IPS-18a (cell line): ENCODE data around the gene FHIT.
"Not testable (repeated sequence)": the region's sequence is repeated elsewhere in the genome, so short reads cannot be mapped to it uniquely, and the experiment has no call there.

Source experiments
- H3K27ac ChIP-seq: one replicate; pipeline ENCODE4 v1.5.1; 2013; ENCODE audit warnings: low read length
- H3K27me3 ChIP-seq: one replicate; pipeline ENCODE4 v1.6.1; 2013; ENCODE audit warnings: mild to moderate bottlenecking, low read length; ENCODE audit not compliant: control insufficient read depth, insufficient read depth
- H3K36me3 ChIP-seq: one replicate; pipeline ENCODE4 v1.6.1; 2013; ENCODE audit warnings: low read depth, low read length; ENCODE audit not compliant: control insufficient read depth
- H3K4me1 ChIP-seq: one replicate; pipeline ENCODE4 v1.6.1; 2013; ENCODE audit warnings: low read depth, low read length; ENCODE audit not compliant: control insufficient read depth
- H3K4me3 ChIP-seq: one replicate; pipeline ENCODE4 v1.5.1; 2013; ENCODE audit warnings: low read length
- H3K9ac ChIP-seq: one replicate; pipeline ENCODE4 v1.6.1; 2013; ENCODE audit warnings: mild to moderate bottlenecking, low read length, moderate library complexity
- H3K9me3 ChIP-seq: one replicate; pipeline ENCODE4 v1.6.1; 2013; ENCODE audit warnings: low read depth, low read length; ENCODE audit not compliant: control insufficient read depth

Gene FHIT

DNA sequence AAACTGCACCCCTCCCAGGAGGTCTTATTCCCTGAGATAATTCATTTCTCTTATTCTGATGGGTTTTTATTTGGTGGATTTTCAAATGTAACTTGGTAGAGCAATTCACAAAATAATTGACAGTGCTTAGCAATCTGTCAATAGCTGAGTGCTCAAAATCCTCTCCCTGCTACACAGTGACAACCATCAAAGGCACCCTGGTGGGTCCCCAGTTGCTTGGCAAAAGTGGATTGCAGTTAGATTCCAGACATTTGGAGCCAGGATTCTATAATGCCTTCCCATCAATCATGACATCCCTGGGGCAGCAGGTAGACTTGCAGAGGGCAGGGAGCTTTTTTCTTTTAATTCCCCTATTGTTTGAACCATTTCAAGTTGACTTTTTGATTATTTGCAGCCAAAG lies 59.0 kb downstream of the FHIT start:
- Histone ChIP-seq H3K27ac (no peak overlapping the region), H3K9me3 (no peaks in the 10 kb centered on the region), H3K36me3 (no peaks in the 10 kb centered on the region), H3K9ac (no peak overlapping the region), H3K27me3 (no peaks in the 10 kb centered on the region), H3K4me1 (peaks cover 30% of the 10 kb centered on the region), H3K4me3 (no peak overlapping the region)

- H3K9ac ChIP-seq, H3K4me3 ChIP-seq, H3K27ac ChIP-seq, H3K9me3 ChIP-seq, H3K27me3 ChIP-seq, H3K36me3 ChIP-seq: not testable (repeated sequence)
- H3K4me1 ChIP-seq: peaks cover 30% of the 10 kb centered on the region
These were observed 61.0 kb downstream of the FHIT start for GRCh38 chr3:61190205-61190604.

DNA sequence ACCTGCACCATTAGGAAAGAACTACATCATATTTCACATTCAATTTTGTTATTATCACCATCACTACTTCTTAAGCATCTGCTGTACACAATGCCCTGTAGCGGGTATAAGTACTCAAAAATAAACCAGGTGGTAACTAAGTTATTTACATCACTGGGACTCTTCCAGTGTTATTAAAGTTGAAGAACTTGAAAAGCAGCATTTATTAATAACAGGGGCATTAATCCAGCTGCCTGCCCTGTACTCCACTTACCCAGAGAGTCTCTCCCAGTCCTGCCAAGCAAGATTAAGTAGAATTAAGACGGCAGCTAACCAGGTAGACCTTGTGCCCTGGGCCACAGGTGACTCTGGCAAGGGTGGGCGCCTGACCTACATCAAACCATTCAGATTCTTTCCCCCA lies 65.2 kb downstream of the FHIT start:
- Histone ChIP-seq H3K27me3 (no peaks in the 10 kb centered on the region), H3K4me3 (no peak overlapping the region), H3K36me3 (no peaks in the 10 kb centered on the region), H3K27ac (no peak overlapping the region), H3K4me1 (no peaks in the 10 kb centered on the region), H3K9ac (no peak overlapping the region), H3K9me3 (no peaks in the 10 kb centered on the region)

DNA sequence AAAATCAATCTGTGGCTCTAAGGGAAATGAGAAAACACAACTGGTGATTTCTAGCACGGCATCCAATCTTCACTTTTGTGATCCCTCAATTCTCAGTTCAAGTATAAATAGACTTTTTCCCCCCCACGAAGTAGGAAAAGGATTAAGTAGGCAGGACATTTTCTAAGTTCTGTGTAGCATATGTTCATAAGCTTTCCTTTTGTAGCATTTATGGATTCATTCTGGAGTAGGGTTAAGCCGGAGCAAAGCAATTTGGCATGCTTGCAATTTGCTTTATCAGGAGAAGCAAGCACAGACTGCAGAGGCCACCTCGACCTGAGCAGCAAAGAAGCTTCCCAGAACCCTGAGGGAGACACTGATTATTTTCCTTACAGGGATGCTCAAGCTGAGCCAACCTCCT lies 66.3 kb downstream of the FHIT start:
- H3K9ac ChIP-seq: no peak overlapping the region
- H3K27me3 ChIP-seq: no peaks in the 10 kb centered on the region
- H3K4me3 ChIP-seq: no peak overlapping the region
- H3K4me1 ChIP-seq: no peaks in the 10 kb centered on the region
- H3K36me3 ChIP-seq: no peaks in the 10 kb centered on the region
- H3K27ac ChIP-seq: no peak overlapping the region
- H3K9me3 ChIP-seq: no peaks in the 10 kb centered on the region

GRCh38 chr3:61182662-61183061 lies 68.6 kb downstream of the FHIT start:
- no peaks in the 10 kb centered on the region for H3K4me1 ChIP-seq
- H3K27me3 ChIP-seq: no peaks in the 10 kb centered on the region
- no peaks in the 10 kb centered on the region for H3K36me3 ChIP-seq
- H3K4me3 ChIP-seq: no peak overlapping the region
- no peak overlapping the region for H3K9ac ChIP-seq
- H3K27ac ChIP-seq: no peak overlapping the region
- no peaks in the 10 kb centered on the region for H3K9me3 ChIP-seq

DNA sequence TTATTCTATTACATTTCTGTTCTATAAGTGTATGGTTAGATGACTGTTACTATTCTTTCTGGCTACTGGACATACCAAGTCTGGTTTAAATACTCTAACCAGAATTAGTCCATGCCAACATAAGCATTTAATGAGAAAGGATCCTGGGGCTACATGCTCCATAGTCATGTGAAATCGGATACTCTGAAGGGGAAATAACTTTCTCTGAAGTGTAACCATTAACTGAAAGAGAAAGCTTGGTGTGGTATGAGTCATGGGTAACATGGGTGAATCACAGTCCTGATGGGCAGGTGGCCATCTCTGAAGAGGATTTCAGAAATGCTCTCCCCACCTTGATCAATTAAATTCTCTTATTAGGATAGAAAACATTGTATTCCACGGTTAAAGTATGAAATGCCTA lies 69.4 kb downstream of the FHIT start:
- Histone ChIP-seq H3K9ac (no peak overlapping the region), H3K36me3 (no peaks in the 10 kb centered on the region), H3K27ac (no peak overlapping the region)

DNA sequence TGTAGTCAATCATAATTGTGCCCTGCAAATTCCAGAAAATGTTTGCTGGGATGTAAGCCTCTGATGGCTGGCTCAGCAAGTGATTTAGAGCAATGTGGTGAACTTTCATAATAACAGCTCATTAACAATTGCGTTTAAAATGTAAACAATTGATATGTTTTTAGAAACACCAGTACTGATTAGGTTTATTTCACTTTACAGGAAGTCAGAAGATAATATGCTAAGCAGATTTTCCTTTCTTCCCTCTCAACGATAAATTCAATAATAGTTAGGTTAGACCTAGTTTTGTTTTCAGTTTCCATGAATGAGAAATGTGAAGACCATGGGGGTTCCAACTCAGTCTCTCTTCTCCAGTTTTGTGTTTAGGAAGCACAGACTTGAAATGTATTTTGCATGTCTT lies 71.0 kb downstream of the FHIT start:
- H3K27me3 ChIP-seq: no peaks in the 10 kb centered on the region
- H3K9me3 ChIP-seq: no peaks in the 10 kb centered on the region
- no peak overlapping the region for H3K9ac ChIP-seq
- no peaks in the 10 kb centered on the region for H3K36me3 ChIP-seq
- H3K4me3 ChIP-seq: no peak overlapping the region
- no peak overlapping the region for H3K27ac ChIP-seq
- H3K4me1 ChIP-seq: no peaks in the 10 kb centered on the region

More for the DNA sequence above, 69.4 kb downstream of the FHIT start:
- Histone ChIP-seq H3K4me1 (no peaks in the 10 kb centered on the region), H3K4me3 (no peak overlapping the region), H3K9me3 (no peaks in the 10 kb centered on the region), H3K27me3 (no peaks in the 10 kb centered on the region)

- no peak overlapping the region for H3K9ac ChIP-seq
- no peaks in the 10 kb centered on the region for H3K9me3 ChIP-seq
- H3K4me1 ChIP-seq: no peaks in the 10 kb centered on the region
- H3K27me3 ChIP-seq: no peaks in the 10 kb centered on the region
- H3K36me3 ChIP-seq: no peaks in the 10 kb centered on the region
- no peak overlapping the region for H3K4me3 ChIP-seq
- H3K27ac ChIP-seq: no peak overlapping the region
These were observed 73.1 kb downstream of the FHIT start for GRCh38 chr3:61178167-61178566.

- peaks cover 2% of the 10 kb centered on the region for H3K4me1 ChIP-seq
- no peak overlapping the region for H3K27ac ChIP-seq
- no peaks in the 10 kb centered on the region for H3K27me3 ChIP-seq
- H3K9ac ChIP-seq: no peak overlapping the region
- no peak overlapping the region for H3K4me3 ChIP-seq
- H3K36me3 ChIP-seq: no peaks in the 10 kb centered on the region
- H3K9me3 ChIP-seq: no peaks in the 10 kb centered on the region
These were observed 73.8 kb downstream of the FHIT start for GRCh38 chr3:61177450-61177849.

DNA sequence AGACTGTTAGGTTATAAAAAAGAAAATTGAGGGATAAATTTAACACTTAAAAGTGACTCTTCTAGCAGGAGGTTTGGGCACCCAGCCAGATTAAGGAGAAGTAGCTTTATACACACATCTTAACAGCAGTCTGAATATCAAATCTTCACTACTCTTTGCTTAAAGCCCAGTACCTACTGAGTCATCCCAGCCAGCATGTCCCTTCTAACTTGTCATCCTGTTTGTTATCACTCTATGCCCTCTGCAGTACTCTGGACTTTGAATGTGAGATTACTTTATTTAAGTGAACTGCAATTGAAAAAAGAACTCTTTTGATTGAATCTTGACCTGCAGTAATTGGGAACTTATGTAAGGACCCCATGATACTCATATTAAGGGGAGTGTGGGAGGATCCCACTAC lies 77.6 kb downstream of the FHIT start:
- no peaks in the 10 kb centered on the region for H3K9me3 ChIP-seq
- H3K4me1 ChIP-seq: peaks cover 5% of the 10 kb centered on the region

GRCh38 chr3:61172684-61173083 lies 78.6 kb downstream of the FHIT start:
- no peak overlapping the region for H3K9ac ChIP-seq
- H3K27ac ChIP-seq: no peak overlapping the region
- no peaks in the 10 kb centered on the region for H3K9me3 ChIP-seq
- no peaks in the 10 kb centered on the region for H3K27me3 ChIP-seq
- no peaks in the 10 kb centered on the region for H3K36me3 ChIP-seq
- H3K4me3 ChIP-seq: no peak overlapping the region
- peaks cover 5% of the 10 kb centered on the region for H3K4me1 ChIP-seq

More for the DNA sequence above, 77.6 kb downstream of the FHIT start:
- Histone ChIP-seq H3K36me3 (no peaks in the 10 kb centered on the region), H3K4me3 (no peak overlapping the region), H3K27me3 (no peaks in the 10 kb centered on the region), H3K9ac (no peak overlapping the region), H3K27ac (no peak overlapping the region)

DNA sequence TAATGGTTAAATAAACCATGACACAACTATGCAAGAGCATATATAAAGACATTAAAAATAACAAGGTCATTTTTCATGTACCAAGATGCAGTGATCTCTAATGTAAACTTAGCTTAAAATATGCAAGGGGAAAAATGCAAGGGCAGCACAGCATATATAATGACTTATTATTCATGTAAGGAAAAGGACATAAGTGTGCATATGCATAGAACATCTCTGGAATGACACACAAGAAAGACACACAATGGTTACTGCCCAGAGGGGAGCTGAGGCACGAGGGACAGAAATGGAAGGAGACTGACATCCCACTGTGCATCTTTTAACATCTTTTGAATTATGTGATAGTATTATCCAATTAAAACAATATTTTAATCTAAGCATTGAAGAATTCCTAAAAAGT lies 79.0 kb downstream of the FHIT start:
- no peaks in the 10 kb centered on the region for H3K36me3 ChIP-seq
- peaks cover 5% of the 10 kb centered on the region for H3K4me1 ChIP-seq
- H3K27me3 ChIP-seq: no peaks in the 10 kb centered on the region
- H3K27ac ChIP-seq: no peak overlapping the region
- H3K9me3 ChIP-seq: no peaks in the 10 kb centered on the region
- H3K9ac ChIP-seq: no peak overlapping the region
- H3K4me3 ChIP-seq: no peak overlapping the region
